Measurements from ENCODE around the gene KCND3.

DNA sequence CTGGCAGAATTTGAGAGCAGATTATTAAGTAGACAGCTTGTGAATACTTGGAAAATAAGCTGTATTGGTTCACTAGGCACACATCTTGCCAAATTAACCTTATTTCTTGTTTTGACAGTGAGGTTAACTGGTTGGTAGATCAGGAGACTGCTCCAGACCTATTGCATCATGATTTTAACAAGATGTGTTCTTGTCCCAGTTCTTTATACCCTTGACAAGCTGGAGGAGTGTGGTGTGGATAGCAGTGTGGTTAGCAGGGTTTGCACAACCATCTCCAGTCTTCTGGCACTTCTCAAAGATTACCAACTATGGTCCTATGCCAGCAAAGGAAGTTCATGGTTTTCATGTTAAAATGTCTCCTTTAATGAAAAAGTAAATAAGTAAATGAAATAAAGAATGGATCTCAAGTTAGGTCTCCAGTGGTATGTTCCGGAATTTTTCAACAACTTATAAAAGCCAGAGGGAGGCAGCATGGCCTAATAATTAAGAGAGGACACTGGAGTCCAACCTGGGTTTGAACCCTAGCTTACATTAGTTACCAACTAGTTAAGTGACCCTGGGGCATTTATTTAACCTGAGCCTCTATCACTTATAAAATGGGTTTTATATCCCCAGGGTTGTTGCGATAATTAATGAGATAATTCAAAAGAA is 199.7 kb downstream of the KCND3 start:
- TF ChIP-seq, protein P1, sequence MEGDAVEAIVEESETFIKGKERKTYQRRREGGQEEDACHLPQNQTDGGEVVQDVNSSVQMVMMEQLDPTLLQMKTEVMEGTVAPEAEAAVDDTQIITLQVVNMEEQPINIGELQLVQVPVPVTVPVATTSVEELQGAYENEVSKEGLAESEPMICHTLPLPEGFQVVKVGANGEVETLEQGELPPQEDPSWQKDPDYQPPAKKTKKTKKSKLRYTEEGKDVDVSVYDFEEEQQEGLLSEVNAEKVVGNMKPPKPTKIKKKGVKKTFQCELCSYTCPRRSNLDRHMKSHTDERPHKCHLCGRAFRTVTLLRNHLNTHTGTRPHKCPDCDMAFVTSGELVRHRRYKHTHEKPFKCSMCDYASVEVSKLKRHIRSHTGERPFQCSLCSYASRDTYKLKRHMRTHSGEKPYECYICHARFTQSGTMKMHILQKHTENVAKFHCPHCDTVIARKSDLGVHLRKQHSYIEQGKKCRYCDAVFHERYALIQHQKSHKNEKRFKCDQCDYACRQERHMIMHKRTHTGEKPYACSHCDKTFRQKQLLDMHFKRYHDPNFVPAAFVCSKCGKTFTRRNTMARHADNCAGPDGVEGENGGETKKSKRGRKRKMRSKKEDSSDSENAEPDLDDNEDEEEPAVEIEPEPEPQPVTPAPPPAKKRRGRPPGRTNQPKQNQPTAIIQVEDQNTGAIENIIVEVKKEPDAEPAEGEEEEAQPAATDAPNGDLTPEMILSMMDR (optimal IDR thresholded peaks at IDR 0.05 in 1 of 3, IDR thresholded peaks at IDR 0.05 in 1 of 3, conservative IDR thresholded peaks at IDR 0.05 in 1 of 3; ENCODE audit: extremely low read depth in 1 of 3, insufficient read depth in 2 of 3, low read length in 3 of 3): no peak
- no peak for TF ChIP-seq EZH2 (IDR thresholded peaks at IDR 0.05; ENCODE audit: low read length)

Data from keratinocyte (primary cell).